NK-92 (cell line): Measurements from ENCODE around the gene CPB1.

ENCODE experiments used
- DNase-seq: peaks from one replicate; lab custom pipeline; 2025; ENCODE audit not compliant: unreplicated experiment; lab: John Stamatoyannopoulos, UW

Gene CPB1

GRCh38 chr3:148829926-148830325, 2.3 kb downstream of the CPB1 start:
- no peak for DNase-seq

GRCh38 chr3:148833223-148833622, 5.6 kb downstream of the CPB1 start:
- DNase-seq: no peak

DNA sequence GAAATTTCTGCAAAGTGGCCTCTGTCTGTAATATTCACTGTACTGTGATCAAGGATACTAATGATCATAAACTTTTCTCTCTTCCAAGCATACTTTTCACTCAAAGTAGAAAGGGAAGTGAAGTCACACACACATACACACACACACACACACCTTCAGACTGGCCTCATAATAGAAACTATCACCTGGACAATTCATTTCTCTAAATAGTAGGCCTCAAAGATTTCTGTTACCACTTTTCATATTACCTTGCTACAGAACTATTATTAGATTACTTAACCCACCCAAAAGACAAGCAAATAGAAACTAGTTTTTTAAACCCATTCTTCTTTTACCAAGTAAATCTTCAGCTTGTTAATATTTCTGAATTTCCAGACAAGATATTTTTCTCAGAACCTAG, 12.2 kb downstream of the CPB1 start:
- DNase-seq: no peak

DNA sequence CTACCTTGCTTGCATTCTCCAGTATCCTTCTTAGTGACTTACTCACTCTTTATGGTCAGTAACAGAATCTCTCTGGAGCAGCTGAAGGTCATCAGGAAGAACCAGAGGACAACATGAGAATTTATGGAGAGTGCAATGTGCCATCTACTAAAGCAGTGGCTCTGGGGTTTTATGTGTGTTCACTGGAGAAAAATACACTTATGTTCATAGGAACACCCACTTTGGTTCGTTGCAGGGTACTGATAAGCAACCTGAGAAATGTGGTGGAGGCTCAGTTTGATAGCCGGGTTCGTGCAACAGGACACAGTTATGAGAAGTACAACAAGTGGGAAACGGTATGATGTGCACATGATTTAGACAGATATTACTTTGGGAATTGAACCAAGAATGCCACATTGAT, 12.8 kb downstream of the CPB1 start:
- no peak for DNase-seq

DNA sequence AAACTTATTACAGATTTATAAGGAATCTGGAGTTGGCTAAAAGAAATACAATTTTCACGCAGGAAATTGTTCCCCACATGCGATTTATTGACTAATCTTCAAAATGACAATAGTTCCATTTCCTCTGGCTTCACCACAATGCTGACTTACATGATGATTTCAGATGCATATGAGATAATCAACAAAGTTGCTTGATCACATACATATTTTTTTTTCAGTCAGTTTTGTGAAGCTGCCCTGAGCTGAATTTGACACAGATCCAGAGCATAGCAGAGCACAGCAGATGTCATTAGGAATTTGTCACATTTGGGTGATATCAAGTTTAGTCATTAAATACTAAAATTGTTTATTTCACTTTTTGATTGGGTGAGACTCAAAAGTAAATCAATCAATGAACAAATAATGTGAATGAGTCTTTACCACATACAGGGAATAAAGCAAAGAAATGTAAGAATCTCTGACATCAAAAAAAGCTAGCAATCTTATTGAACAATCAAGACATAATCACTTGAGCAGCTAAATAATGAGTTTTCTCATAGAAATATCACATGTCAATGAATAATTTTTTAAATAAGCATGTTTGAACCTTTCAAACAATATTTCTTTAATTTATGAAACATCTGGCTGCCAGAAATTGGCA, 18.3 kb downstream of the CPB1 start:
- no peak for DNase-seq

DNA sequence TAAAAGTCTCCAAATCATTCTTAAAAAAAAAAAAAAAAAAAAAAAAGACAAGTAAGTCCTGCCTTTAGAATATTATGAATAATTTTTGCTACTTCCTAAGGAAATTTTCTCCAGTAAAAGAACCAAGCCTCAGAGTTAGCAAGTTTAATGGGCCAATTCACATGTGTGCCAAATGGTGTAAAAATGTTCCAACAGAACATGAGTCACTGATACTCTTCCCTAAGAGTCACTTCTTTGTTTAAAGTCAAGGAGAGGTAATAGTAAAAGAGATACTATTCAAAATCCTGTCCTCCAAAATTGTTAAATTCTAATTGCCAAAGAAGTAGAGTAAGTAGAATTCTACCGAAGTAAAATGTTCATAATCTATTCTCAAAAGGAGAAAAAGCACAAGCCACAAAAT, 19.7 kb downstream of the CPB1 start:
- DNase-seq: no peak

DNA sequence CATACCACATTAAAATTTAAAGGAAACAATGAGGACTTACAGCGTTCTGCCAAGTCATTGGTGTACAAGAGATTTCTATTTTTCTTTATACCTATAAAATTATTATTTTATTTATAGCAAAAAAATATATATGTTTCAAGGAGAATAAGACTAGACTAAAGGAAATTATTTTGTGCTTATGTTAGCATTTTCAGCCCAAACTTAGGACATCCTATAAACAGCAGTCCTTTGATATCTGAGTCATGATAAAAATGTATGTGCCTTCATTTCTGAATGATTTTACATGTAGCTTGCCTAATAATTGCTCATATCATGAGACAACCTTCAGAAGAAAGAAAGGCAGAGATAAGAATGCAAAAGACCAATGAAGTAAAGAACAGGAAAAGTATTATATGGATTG, 20.8 kb downstream of the CPB1 start:
- no peak for DNase-seq

DNA sequence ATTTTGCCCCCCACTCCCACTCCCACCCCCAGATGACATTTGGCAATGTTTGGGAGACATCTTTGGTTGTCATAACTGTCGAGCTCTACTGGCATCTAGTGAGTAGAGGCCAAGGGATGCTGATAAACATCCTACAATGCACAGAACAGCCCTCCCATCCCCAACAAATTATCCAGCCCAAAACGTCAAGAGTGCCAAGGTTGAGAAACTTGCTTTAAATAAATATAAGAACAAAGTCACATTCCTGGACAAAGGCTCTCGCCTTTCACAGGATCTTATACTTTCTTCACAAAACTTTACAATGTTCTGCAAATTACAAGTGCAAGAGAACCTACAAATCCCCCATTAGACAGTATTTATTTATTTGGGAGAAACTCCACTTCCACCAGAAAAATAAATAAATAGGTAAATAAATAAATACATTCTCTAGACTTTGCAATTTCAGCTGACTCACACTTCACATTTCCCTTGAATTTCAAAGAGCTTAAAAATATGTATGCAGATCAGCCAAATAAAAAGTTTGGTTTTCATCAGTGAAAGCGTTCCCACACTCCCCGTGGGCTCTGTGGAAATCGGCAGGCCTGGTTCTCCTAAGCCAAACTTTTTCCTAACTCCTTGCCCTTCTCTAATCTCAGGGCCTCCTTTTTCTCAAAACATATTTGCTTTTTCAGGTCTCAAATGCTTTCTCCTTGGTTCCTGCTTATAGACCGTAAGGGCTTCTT, 24.8 kb downstream of the CPB1 start:
- no peak for DNase-seq

GRCh38 chr3:148853076-148853475, 25.5 kb downstream of the CPB1 start:
- no peak for DNase-seq

DNA sequence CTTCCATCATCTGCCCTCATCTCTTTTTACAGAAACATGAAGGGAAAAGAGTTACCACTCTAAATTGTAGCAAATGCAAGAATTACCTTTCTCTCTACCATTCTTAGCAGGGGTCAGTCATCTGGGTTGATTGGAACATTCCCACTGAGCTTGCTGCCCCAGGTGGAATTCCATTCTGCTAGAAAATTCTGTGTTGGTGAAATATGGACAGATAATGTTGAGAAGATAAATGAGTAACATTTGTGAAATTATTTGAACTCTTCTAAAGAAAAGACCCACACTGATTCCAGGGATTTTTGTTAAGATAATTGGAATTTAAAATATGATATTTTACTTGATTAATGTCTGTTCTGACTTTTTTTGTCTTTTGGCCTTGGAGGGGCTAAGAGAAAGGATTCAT, 26.4 kb downstream of the CPB1 start:
- no peak for DNase-seq

GRCh38 chr3:148856384-148856783, 28.8 kb downstream of the CPB1 start:
- DNase-seq: no peak

GRCh38 chr3:148857316-148857715, 29.7 kb downstream of the CPB1 start:
- no peak for DNase-seq

GRCh38 chr3:148861277-148861869, 33.8 kb downstream of the CPB1 start:
- DNase-seq: no peak

GRCh38 chr3:148863297-148863696, 35.7 kb downstream of the CPB1 start:
- no peak for DNase-seq

DNA sequence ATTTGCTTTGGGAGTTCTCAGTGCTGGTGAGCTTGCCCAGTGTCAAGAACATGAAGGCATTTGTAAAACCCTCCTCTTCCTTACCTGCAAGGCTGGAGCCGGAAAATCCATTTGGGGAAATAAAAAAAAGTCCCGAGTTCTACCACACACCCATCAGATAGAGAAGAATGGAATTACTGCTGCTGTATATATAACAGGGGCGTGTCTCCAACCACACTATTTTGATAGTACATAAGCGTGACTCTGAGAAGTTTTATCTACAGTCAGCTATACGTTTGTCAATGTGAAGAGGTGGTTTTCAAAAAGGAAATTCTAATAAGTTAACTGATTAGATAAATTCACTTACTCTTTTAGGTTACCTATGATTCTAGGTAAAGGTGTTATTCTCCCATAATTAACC, 36.2 kb downstream of the CPB1 start:
- DNase-seq: no peak

DNA sequence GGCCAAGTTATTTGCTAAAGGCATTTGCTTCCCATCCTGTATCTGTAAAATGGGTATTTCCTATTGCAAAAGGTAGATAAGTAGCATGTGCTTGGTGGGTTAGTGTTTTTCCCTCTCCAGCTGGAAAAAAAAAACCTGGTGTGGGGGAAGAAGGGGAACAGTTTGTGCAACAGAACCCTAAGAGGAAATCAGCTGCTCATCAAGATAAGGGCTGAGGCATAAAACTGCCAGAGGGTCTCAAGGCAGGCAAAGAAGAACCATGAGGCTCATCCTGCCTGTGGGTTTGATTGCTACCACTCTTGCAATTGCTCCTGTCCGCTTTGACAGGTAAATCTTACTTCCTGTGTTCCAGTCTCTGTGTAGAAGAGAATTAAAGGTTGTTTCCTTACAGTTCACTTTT, 37.4 kb downstream of the CPB1 start, which contains the start of gene CPA3:
TSS of gene CPA3 (plus strand) at position 248 of the 400 bp plus-strand sequence. CDS start at position 260, 12 bp downstream.
- no peak for DNase-seq

DNA sequence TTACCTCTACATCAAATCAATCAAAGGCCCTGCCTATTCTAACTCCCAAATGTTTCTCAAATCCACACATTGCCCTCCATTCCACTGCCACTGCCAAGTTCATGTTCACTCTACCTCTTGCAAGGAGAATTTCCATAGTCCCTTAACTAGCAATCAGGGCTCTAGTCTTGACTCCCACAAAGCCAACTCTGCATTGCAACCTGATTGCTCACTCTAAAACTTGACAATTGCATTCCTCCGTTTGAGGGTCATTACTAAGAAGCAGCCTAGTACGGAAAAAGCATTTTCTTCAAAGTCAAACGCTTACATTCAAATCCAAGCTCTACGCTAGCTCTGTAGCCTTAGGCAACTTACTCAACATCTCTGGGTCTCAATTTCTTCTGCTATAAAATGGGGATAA, 38.6 kb downstream of the CPB1 start:
- no peak for DNase-seq

- no peak for DNase-seq
Measured at GRCh38 chr3:148873270-148873927, 45.8 kb downstream of the CPB1 start.

DNA sequence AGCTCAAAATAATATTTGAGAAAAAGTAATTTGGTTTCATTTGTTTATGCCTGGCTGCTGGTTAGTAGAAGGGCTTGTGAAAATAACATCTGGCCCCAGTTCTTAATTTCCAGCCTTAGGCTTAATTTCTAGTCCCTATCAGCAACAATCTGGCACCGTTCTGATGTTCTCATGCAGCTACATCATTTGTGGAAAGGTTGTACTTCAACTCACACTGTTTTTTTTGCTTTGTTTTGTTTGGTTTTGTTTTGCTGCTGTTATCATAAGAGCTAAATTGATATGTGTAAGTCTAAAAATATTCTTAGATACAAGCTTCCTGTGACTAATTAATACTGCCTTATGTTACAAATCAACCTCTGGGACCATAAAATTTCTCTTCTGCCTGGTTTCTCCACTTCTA, 46.4 kb downstream of the CPB1 start:
- no peak for DNase-seq

DNA sequence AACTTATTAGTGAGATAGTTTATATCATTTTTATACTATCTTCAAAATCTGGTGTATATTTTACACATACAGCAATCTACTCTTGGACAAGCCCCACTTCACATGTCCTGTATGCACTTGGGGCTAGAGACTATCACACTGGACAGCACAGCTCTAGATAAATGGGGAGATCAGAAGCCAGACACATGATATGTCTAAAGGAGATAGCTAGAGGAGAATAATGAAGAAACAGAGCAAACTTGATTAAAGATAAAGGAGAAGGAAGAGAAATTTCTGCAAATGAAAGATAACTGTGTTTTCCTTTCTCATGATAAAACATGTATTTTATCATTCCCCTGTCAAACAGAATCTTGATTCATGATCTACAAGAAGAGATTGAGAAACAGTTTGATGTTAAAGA, 50.5 kb downstream of the CPB1 start:
- no peak for DNase-seq

DNA sequence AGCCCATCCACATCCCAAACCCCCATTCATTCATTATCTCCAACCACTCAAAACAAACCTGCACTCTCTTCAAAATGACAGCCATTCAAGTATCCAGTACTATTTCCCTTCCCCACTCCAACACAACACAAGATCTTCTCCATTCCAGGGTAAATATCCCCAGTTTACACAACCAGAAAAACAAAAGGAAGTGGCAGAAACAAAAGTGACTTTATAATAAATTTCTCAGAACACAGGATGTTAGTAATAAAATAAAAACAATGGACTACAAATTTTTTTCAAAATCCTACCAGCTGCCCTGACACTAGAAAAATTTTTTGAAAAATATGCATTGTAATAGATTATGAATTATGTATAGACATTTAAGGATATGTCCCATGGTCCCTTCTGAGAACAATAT, 51.6 kb downstream of the CPB1 start:
- DNase-seq: no peak

- DNase-seq: no peak
Measured at GRCh38 chr3:148880681-148881080, 53.1 kb downstream of the CPB1 start.
